ENCODE measurements around the gene LYRM1.
"Not testable (repeated sequence)": the region's sequence is repeated elsewhere in the genome, so short reads cannot be mapped to it uniquely, and the experiment has no call there.

The LYRM1 gene

GRCh38 chr16:20902426-20902825 lies 1.9 kb downstream of the LYRM1 start:
- no peak for DNase-seq (ENCODE audit: low read depth)

GRCh38 chr16:20903116-20903898 lies 2.7 kb downstream of the LYRM1 start:
- DNase-seq (ENCODE audit: low read depth) = no peak

GRCh38 chr16:20903899-20904506 lies 3.4 kb downstream of the LYRM1 start:
- no peak for DNase-seq (ENCODE audit: low read depth)

- peak; percentile 83 for DNase-seq (ENCODE audit: low read depth)
Measured at GRCh38 chr16:20904507-20905081, 4.0 kb downstream of the LYRM1 start.

- peak; percentile 61 for DNase-seq (ENCODE audit: low read depth)
Measured at GRCh38 chr16:20905576-20905975, 5.0 kb downstream of the LYRM1 start.

- peak; percentile 78 for DNase-seq (ENCODE audit: low read depth)
Measured at GRCh38 chr16:20906341-20907255, 6.0 kb downstream of the LYRM1 start.

GRCh38 chr16:20910781-20911321 lies 10.3 kb downstream of the LYRM1 start:
- DNase-seq (ENCODE audit: low read depth) = peak; percentile 92

- peak; percentile 49 for DNase-seq (ENCODE audit: low read depth)
Measured at GRCh38 chr16:20911361-20911760, 10.8 kb downstream of the LYRM1 start.

- no peak for DNase-seq (ENCODE audit: low read depth)
Measured at GRCh38 chr16:20916289-20916688, 15.7 kb downstream of the LYRM1 start.

GRCh38 chr16:20916942-20917341 lies 16.4 kb downstream of the LYRM1 start:
- DNase-seq (ENCODE audit: low read depth) = no peak

GRCh38 chr16:20918486-20919239 lies 18.1 kb downstream of the LYRM1 start:
- peak; percentile 73 for DNase-seq (ENCODE audit: low read depth)

- no peak for DNase-seq (ENCODE audit: low read depth)
Measured at GRCh38 chr16:20920091-20920490, 19.5 kb downstream of the LYRM1 start.

GRCh38 chr16:20920799-20921198 lies 20.2 kb downstream of the LYRM1 start:
- no peak for DNase-seq (ENCODE audit: low read depth)

GRCh38 chr16:20923876-20924275 lies 23.3 kb downstream of the LYRM1 start:
- no peak for DNase-seq (ENCODE audit: low read depth)

GRCh38 chr16:20925751-20926150 lies 25.2 kb downstream of the LYRM1 start:
- no peak for DNase-seq (ENCODE audit: low read depth)

GRCh38 chr16:20928774-20929411 lies 28.3 kb downstream of the LYRM1 start:
- no peak for DNase-seq (ENCODE audit: low read depth)

GRCh38 chr16:20929676-20930364 lies 29.2 kb downstream of the LYRM1 start:
- DNase-seq (ENCODE audit: low read depth) = not testable (repeated sequence)

GRCh38 chr16:20930365-20930690 lies 29.8 kb downstream of the LYRM1 start:
- DNase-seq (ENCODE audit: low read depth) = no peak

GRCh38 chr16:20931066-20931600 lies 30.6 kb downstream of the LYRM1 start:
- DNase-seq (ENCODE audit: low read depth) = no peak

- no peak for DNase-seq (ENCODE audit: low read depth)
Measured at GRCh38 chr16:20933589-20933988, 33.0 kb downstream of the LYRM1 start.
